ENCODE measurements around the gene RYK.

RYK gene

GRCh38 chr3:134222835-134223234 is 27.8 kb downstream of the RYK start:
- Histone ChIP-seq H3K4me3 (replicated peaks; ENCODE audit: low read depth, low read length) (no peak overlapping the region), H3K27me3 (replicated peaks; ENCODE audit: control insufficient read depth, insufficient read depth, low read length) (no peaks in the 10 kb centered on the region), H3K36me3 (ENCODE audit: control insufficient read depth, insufficient read depth, low read length) (no peaks in the 10 kb centered on the region; the same call in 1 of the 2 replicates)
- no peak for DNase-seq (ENCODE audit: extremely low read depth, insufficient read length)
- TF ChIP-seq, protein P1, sequence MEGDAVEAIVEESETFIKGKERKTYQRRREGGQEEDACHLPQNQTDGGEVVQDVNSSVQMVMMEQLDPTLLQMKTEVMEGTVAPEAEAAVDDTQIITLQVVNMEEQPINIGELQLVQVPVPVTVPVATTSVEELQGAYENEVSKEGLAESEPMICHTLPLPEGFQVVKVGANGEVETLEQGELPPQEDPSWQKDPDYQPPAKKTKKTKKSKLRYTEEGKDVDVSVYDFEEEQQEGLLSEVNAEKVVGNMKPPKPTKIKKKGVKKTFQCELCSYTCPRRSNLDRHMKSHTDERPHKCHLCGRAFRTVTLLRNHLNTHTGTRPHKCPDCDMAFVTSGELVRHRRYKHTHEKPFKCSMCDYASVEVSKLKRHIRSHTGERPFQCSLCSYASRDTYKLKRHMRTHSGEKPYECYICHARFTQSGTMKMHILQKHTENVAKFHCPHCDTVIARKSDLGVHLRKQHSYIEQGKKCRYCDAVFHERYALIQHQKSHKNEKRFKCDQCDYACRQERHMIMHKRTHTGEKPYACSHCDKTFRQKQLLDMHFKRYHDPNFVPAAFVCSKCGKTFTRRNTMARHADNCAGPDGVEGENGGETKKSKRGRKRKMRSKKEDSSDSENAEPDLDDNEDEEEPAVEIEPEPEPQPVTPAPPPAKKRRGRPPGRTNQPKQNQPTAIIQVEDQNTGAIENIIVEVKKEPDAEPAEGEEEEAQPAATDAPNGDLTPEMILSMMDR (IDR thresholded peaks at IDR 0.05; ENCODE audit: insufficient read depth, low read length, poor library complexity, severe bottlenecking): no peak

DNA sequence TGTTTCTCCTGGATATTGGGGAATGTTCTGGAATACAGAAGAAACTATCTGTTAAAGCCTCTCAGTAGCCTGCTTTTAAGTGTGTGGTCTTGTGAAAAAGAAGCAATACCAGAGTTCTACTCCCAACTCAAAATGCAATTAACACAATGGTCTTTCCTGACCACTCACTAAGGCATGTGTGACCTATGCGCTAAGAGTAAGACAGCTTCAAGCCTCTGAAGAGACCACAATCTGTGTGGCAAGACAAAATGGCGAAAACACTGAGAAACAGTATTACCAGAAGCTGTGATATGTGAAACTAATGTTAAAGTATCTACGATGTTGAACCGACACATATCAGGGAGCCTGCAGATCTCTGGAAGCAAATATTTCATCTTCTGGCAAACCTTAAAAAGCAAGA is 33.8 kb downstream of the RYK start:
- TF ChIP-seq, protein P1 (IDR thresholded peaks at IDR 0.05; ENCODE audit: insufficient read depth, low read length, poor library complexity, severe bottlenecking): no peak
- no peaks in the 10 kb centered on the region; the same call in 1 of the 2 replicates for H3K36me3 ChIP-seq (ENCODE audit: control insufficient read depth, insufficient read depth, low read length)

GRCh38 chr3:134216191-134216764 is 34.4 kb downstream of the RYK start:
- H3K4me3 ChIP-seq (replicated peaks; ENCODE audit: low read depth, low read length): no peak overlapping the region
- H3K27me3 ChIP-seq (replicated peaks; ENCODE audit: control insufficient read depth, insufficient read depth, low read length): no peaks in the 10 kb centered on the region
- TF ChIP-seq, protein P1 (IDR thresholded peaks at IDR 0.05; ENCODE audit: insufficient read depth, low read length, poor library complexity, severe bottlenecking): no peak
- no peaks in the 10 kb centered on the region for H3K36me3 ChIP-seq (ENCODE audit: control insufficient read depth, insufficient read depth, low read length)
- DNase-seq (ENCODE audit: extremely low read depth, insufficient read length): no peak

More for the DNA sequence above, 33.8 kb downstream of the RYK start:
- DNase-seq (ENCODE audit: extremely low read depth, insufficient read length): no peak
- Histone ChIP-seq H3K27me3 (replicated peaks; ENCODE audit: control insufficient read depth, insufficient read depth, low read length) (no peaks in the 10 kb centered on the region), H3K4me3 (replicated peaks; ENCODE audit: low read depth, low read length) (no peak overlapping the region)

DNA sequence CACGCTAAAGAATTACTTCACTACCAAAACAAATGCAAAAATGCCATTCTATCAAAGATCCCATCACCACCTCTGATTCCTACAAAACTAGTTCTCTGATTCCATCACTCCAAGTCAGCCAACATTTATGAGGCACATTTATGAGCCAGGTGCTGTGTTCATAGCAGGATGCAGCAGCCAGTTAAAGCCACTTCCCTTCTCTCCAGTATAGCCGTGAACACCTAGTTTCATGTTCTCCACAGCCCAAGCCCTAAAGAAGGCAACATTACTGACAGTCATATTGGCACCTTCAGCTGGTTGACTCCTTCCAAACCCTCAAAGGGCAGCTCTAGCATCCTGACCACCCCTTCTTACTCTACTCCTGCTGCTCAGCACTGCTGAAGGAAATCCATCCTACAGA is 36.4 kb downstream of the RYK start:
- TF ChIP-seq, protein P1 (IDR thresholded peaks at IDR 0.05; ENCODE audit: insufficient read depth, low read length, poor library complexity, severe bottlenecking): no peak
- no peak for DNase-seq (ENCODE audit: extremely low read depth, insufficient read length)
- H3K27me3 ChIP-seq (replicated peaks; ENCODE audit: control insufficient read depth, insufficient read depth, low read length): no peaks in the 10 kb centered on the region
- H3K4me3 ChIP-seq (replicated peaks; ENCODE audit: low read depth, low read length): no peak overlapping the region
- no peaks in the 10 kb centered on the region; the same call in 1 of the 2 replicates for H3K36me3 ChIP-seq (ENCODE audit: control insufficient read depth, insufficient read depth, low read length)

GRCh38 chr3:134212967-134213665 is 37.5 kb downstream of the RYK start:
- H3K36me3 ChIP-seq (ENCODE audit: control insufficient read depth, insufficient read depth, low read length): no peaks in the 10 kb centered on the region; the same call in 1 of the 2 replicates
- no peak overlapping the region for H3K4me3 ChIP-seq (replicated peaks; ENCODE audit: low read depth, low read length)
- no peaks in the 10 kb centered on the region for H3K27me3 ChIP-seq (replicated peaks; ENCODE audit: control insufficient read depth, insufficient read depth, low read length)
- TF ChIP-seq, protein P1 (IDR thresholded peaks at IDR 0.05; ENCODE audit: insufficient read depth, low read length, poor library complexity, severe bottlenecking): peak; percentile 98
- DNase-seq (ENCODE audit: extremely low read depth, insufficient read length): peak; percentile 18

Measured in GM06990 (cell line).